SK-N-SH treated with all-trans-retinoic acid at 6 μM for 48 hours (cell line): ENCODE data around the gene PSMC1.
A peak's percentile ranks its signal among the peaks of the same experiment; 100 is the strongest.
"Not testable (repeated sequence)": the region's sequence is repeated elsewhere in the genome, so short reads cannot be mapped to it uniquely, and the experiment has no call there.

Experiments
- ATAC-seq: fragments of 200-7000 bp; cut with Tn5 transposase; 3 replicates; pipeline ENCODE4 v1.9.1; 2020; ENCODE audit warnings: mild to moderate bottlenecking, moderate library complexity
- ARNTL ChIP-seq: fragments of 450-650 bp; formaldehyde crosslinking; IDR thresholded peaks from 2 replicates; pipeline ENCODE4 v1.5.0; 2020; ENCODE audit warnings: low read depth, mild to moderate bottlenecking, moderate library complexity, borderline replicate concordance
- BACH2 ChIP-seq: fragments of 250-450 bp; sonication (Bioruptor Pico); IDR thresholded peaks from 2 replicates; pipeline ENCODE4 v1.9.0; 2021; ENCODE audit warnings: mild to moderate bottlenecking, borderline replicate concordance
- CREB5 ChIP-seq: fragments of 250-450 bp; sonication (Bioruptor Pico); IDR thresholded peaks from 2 replicates; pipeline ENCODE4 v1.5.1; 2020; ENCODE audit warnings: low read depth, mild to moderate bottlenecking, moderate library complexity
- CSDC2 ChIP-seq: fragments of 250-450 bp; sonication (Bioruptor Pico); IDR thresholded peaks from 2 replicates; pipeline ENCODE4 v1.5.0; 2020; ENCODE audit warnings: mild to moderate bottlenecking, moderate library complexity
- CSRNP3 ChIP-seq: fragments of 250-450 bp; sonication (Bioruptor Pico); IDR thresholded peaks from 2 replicates; pipeline ENCODE4 v1.5.1; 2021; ENCODE audit warnings: mild to moderate bottlenecking, moderate library complexity
- ESRRG ChIP-seq: fragments of 250-450 bp; sonication (Bioruptor Pico); IDR thresholded peaks from 2 replicates; pipeline ENCODE4 v1.6.1; 2021; ENCODE audit warnings: mild to moderate bottlenecking
- GLIS3 ChIP-seq: fragments of 250-450 bp; sonication (Bioruptor Pico); IDR thresholded peaks from 2 replicates; pipeline ENCODE4 v1.5.0; 2020; ENCODE audit warnings: mild to moderate bottlenecking, moderate library complexity
- ISL1 ChIP-seq: fragments of 250-450 bp; sonication (Bioruptor Pico); IDR thresholded peaks from 2 replicates; pipeline ENCODE4 v2.1.2; 2022; ENCODE audit warnings: mild to moderate bottlenecking, moderate library complexity
- OSR1 ChIP-seq: fragments of 250-450 bp; sonication (Bioruptor Pico); IDR thresholded peaks from 2 replicates; pipeline ENCODE4 v1.8.0; 2022; ENCODE audit warnings: moderate library complexity, mild to moderate bottlenecking, inconsistent platforms
- POU6F1 ChIP-seq: fragments of 250-450 bp; sonication (Bioruptor Pico); IDR thresholded peaks from 2 replicates; pipeline ENCODE4 v1.8.0; 2021; ENCODE audit warnings: low read depth, mild to moderate bottlenecking, moderate library complexity, borderline replicate concordance
- PPARA ChIP-seq: fragments of 250-450 bp; sonication (Bioruptor Pico); IDR thresholded peaks from 2 replicates; pipeline ENCODE4 v1.5.0; 2020; ENCODE audit warnings: mild to moderate bottlenecking, borderline replicate concordance
- RARB ChIP-seq: fragments of 250-450 bp; sonication (Bioruptor Pico); IDR thresholded peaks from 2 replicates; pipeline ENCODE4 v1.8.0; 2021; ENCODE audit warnings: mild to moderate bottlenecking, moderate library complexity
- TCF4 ChIP-seq: fragments of 250-450 bp; sonication (Bioruptor Pico); IDR thresholded peaks from 2 replicates; pipeline ENCODE4 v1.8.0; 2021; ENCODE audit warnings: mild to moderate bottlenecking, moderate library complexity, borderline replicate concordance
- TOX ChIP-seq: fragments of 250-450 bp; sonication (Bioruptor Pico); IDR thresholded peaks from 2 replicates; pipeline ENCODE4 v1.8.0; 2021; ENCODE audit warnings: mild to moderate bottlenecking, moderate library complexity, borderline replicate concordance
- TSHZ2 ChIP-seq: fragments of 250-450 bp; sonication (Bioruptor Pico); IDR thresholded peaks from 2 replicates; pipeline ENCODE4 v1.5.0; 2020; ENCODE audit warnings: mild to moderate bottlenecking, moderate library complexity
- ZC3H10 ChIP-seq: fragments of 250-450 bp; sonication (Bioruptor Pico); IDR thresholded peaks from 2 replicates; pipeline ENCODE4 v1.5.1; 2021; ENCODE audit warnings: mild to moderate bottlenecking, moderate library complexity
- ZFP3 ChIP-seq: fragments of 250-450 bp; sonication (Bioruptor Pico); IDR thresholded peaks from 2 replicates; pipeline ENCODE4 v1.5.0; 2020; ENCODE audit warnings: mild to moderate bottlenecking, moderate library complexity
- ZFP30 ChIP-seq: fragments of 450-650 bp; formaldehyde crosslinking; IDR thresholded peaks from 2 replicates; pipeline ENCODE4 v1.5.0; 2022; ENCODE audit warnings: mild to moderate bottlenecking, moderate library complexity
- ZNF70 ChIP-seq: fragments of 450-650 bp; formaldehyde crosslinking; IDR thresholded peaks from 2 replicates; pipeline ENCODE4 v1.5.0; 2020; ENCODE audit warnings: mild to moderate bottlenecking, moderate library complexity
- ZNF8 ChIP-seq: fragments of 450-650 bp; formaldehyde crosslinking; IDR thresholded peaks from 2 replicates; pipeline ENCODE4 v1.5.0; 2020; ENCODE audit warnings: mild to moderate bottlenecking, moderate library complexity

PSMC1 gene

DNA sequence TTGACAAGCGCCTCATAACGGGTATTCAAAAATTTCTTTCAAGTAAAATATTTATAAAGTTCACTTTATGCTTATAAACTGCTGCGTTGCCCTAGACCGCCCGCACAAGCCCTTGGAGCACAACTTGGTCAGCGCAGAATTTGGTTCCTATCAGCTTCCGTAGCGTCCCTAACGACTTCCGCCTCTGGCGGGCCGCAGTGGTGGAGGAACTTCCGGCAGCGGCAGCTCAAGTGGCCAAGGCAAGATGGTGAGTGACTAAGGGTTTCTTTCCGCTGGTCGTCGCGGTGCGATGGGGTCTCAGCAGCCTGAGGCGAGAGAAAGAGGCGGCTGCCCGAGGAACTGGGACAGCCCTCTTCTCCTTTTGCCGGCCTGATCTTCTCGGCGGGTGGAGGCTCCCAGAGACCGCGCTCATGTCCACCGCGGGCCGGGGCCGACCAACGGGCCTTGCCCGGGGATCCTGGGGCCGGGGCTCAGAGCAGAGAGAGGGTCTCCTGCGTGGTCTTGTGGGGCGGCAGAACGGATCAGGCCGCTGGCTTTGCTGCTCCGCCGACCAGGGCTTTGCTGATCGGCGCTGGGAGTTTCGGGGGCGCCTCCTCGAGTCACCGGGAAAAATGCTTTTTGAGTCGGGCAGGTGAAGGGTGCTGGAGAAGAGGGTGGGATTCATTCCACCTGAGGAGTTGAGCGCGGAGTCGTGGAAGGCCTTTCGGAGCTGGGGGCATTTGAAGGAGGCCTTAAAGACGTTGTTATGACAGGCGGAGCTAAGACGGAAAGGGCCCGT, at the start of gene PSMC1:
Gene PSMC1, plus strand, starts transcription at position 200 of the 778 bp plus-strand sequence. Its CDS starts 45 bp downstream, at position 245.
- peak; percentile 99 for ATAC-seq
- no peak for TF ChIP-seq ZNF8
- TF ChIP-seq CSRNP3 (CRISPR knock-in tag), result no peak
- no peak for TF ChIP-seq TOX (CRISPR knock-in tag)
- no peak for TF ChIP-seq ISL1 (CRISPR knock-in tag)
- TF ChIP-seq ZFP3 (CRISPR knock-in tag), result no peak
- TF ChIP-seq BACH2 (CRISPR knock-in tag), result no peak

GRCh38 chr14:90213099-90213748, 43.1 kb upstream of the PSMC1 start:
- ATAC-seq, result no peak
- no peak for TF ChIP-seq ZC3H10 (CRISPR knock-in tag)
- no peak for TF ChIP-seq GLIS3 (CRISPR knock-in tag)
- TF ChIP-seq CSDC2 (CRISPR knock-in tag), result no peak

- ATAC-seq, result no peak
Measured at GRCh38 chr14:90228478-90228877, 27.9 kb upstream of the PSMC1 start.

GRCh38 chr14:90229942-90230341, 26.4 kb upstream of the PSMC1 start:
- not testable (repeated sequence) for ATAC-seq

More at GRCh38 chr14:90228478-90228877, 27.9 kb upstream of the PSMC1 start:
- TF ChIP-seq ZC3H10 (CRISPR knock-in tag) (no peak), GLIS3 (CRISPR knock-in tag) (no peak), PPARA (CRISPR knock-in tag) (no peak), CSRNP3 (CRISPR knock-in tag) (no peak), ZFP3 (CRISPR knock-in tag) (no peak), POU6F1 (CRISPR knock-in tag) (no peak), CREB5 (CRISPR knock-in tag) (no peak), RARB (CRISPR knock-in tag) (no peak), TSHZ2 (no peak), ARNTL (CRISPR knock-in tag) (no peak), CSDC2 (CRISPR knock-in tag) (no peak), OSR1 (CRISPR knock-in tag) (no peak), ZFP30 (no peak), ZNF70 (CRISPR knock-in tag) (no peak), ESRRG (no peak), ISL1 (CRISPR knock-in tag) (no peak), TCF4 (CRISPR knock-in tag) (no peak)
